GM23338 (cell line): Measurements from ENCODE around the gene BEX1. TPM values are rescaled to one million over a fixed set of nuclear protein-coding genes. Genes with fewer than 3 reads are reported as not detected.
"Not testable (repeated sequence)": the region's sequence is repeated elsewhere in the genome, so short reads cannot be mapped to it uniquely, and the experiment has no call there.

Experiments used
- ATAC-seq: fragments of 200-7000 bp; cut with Tn5 transposase; 3 replicates; pipeline ENCODE4 v1.9.1; 2020
- DNase-seq: peaks from one replicate; pipeline ENCODE4 v3.0.0-alpha.2; 2015; ENCODE audit warnings: low spot score
- H2AFZ ChIP-seq: fragments of 200-600 bp; sonication (generic); 2 replicates; pipeline ENCODE4 v1.8.0; 2016; ENCODE audit warnings: antibody characterized with exemption, mild to moderate bottlenecking, moderate library complexity
- H3F3A ChIP-seq: fragments of 200-600 bp; sonication (generic); replicated peaks from 2 replicates; pipeline ENCODE4 v1.8.0; 2017; ENCODE audit warnings: antibody characterized with exemption, mixed run types, low read depth
- H3K27ac ChIP-seq: fragments of 200-600 bp; sonication (generic); 2 replicates; pipeline ENCODE4 v1.6.1; 2016; ENCODE audit warnings: low read depth
- H3K27me3 ChIP-seq: fragments of 200-600 bp; sonication (generic); 2 replicates; pipeline ENCODE4 v1.8.0; 2016; ENCODE audit warnings: mild to moderate bottlenecking, mixed run types, moderate library complexity; ENCODE audit not compliant: insufficient read depth
- H3K36me3 ChIP-seq: fragments of 200-600 bp; sonication (generic); 2 replicates; pipeline ENCODE4 v1.8.0; 2016; ENCODE audit warnings: mild to moderate bottlenecking; ENCODE audit not compliant: insufficient read depth
- H3K4me1 ChIP-seq: fragments of 200-600 bp; sonication (generic); 2 replicates; pipeline ENCODE4 v1.8.0; 2016; ENCODE audit warnings: mild to moderate bottlenecking, moderate library complexity; ENCODE audit not compliant: insufficient read depth
- H3K4me2 ChIP-seq: fragments of 200-600 bp; sonication (generic); 2 replicates; pipeline ENCODE4 v1.7.1; 2017; ENCODE audit warnings: mixed run types
- H3K4me3 ChIP-seq: fragments of 200-600 bp; sonication (generic); 2 replicates; pipeline ENCODE4 v1.6.1; 2016; ENCODE audit warnings: mixed run types
- H3K79me2 ChIP-seq: fragments of 200-600 bp; sonication (generic); replicated peaks from 2 replicates; pipeline ENCODE4 v1.8.0; 2017; ENCODE audit warnings: mild to moderate bottlenecking; ENCODE audit not compliant: insufficient read depth
- H3K9me2 ChIP-seq: fragments of 200-600 bp; sonication (generic); 2 replicates; pipeline ENCODE4 v1.8.0; 2017; ENCODE audit not compliant: insufficient read depth
- H4K20me1 ChIP-seq: fragments of 200-600 bp; sonication (generic); replicated peaks from 2 replicates; pipeline ENCODE4 v1.8.0; 2017; ENCODE audit warnings: mild to moderate bottlenecking; ENCODE audit not compliant: insufficient read depth
- H3K27ac Mint-ChIP-seq: 2 replicates; pipeline ENCODE4 v1.8.0; 2020; ENCODE audit warnings: inconsistent platforms, mild to moderate bottlenecking, moderate library complexity, mixed read lengths
- H3K27me3 Mint-ChIP-seq: 3 replicates; pipeline ENCODE4 v1.8.0; 2022; ENCODE audit warnings: low read depth, mild to moderate bottlenecking, moderate library complexity, mixed read lengths, inconsistent platforms; ENCODE audit not compliant: insufficient read depth, poor library complexity
- H3K36me3 Mint-ChIP-seq: 3 replicates; pipeline ENCODE4 v1.8.0; 2021; ENCODE audit warnings: low read depth, mild to moderate bottlenecking, inconsistent platforms, moderate library complexity, mixed read lengths
- H3K4me1 Mint-ChIP-seq: 3 replicates; pipeline ENCODE4 v1.8.0; 2020; ENCODE audit warnings: mild to moderate bottlenecking, inconsistent platforms, mixed read lengths
- H3K4me3 Mint-ChIP-seq: 3 replicates; pipeline ENCODE4 v1.8.0; 2021; ENCODE audit warnings: moderate library complexity, mild to moderate bottlenecking, inconsistent platforms, mixed read lengths
- H3K9me3 Mint-ChIP-seq: 3 replicates; pipeline ENCODE4 v1.8.0; 2020; ENCODE audit warnings: moderate library complexity, mild to moderate bottlenecking, inconsistent platforms, mixed read lengths
- CREB1 ChIP-seq: fragments of 250-450 bp; sonication (Bioruptor Pico); IDR thresholded peaks from 2 replicates; pipeline ENCODE4 v1.5.0; 2020; ENCODE audit warnings: low read depth, mild to moderate bottlenecking, moderate library complexity
- CTCF ChIP-seq, 2 experiments: fragments of 200-600 bp in 1 of 2; sonication (generic) in 1 of 2; conservative IDR thresholded peaks; 2 replicates each; pipeline versions ENCODE4 v1.5.1 to v1.6.1; 2016 to 2017; ENCODE audit warnings: antibody characterized with exemption in 2 of 2, low read depth in 2 of 2, mild to moderate bottlenecking in 2 of 2, moderate library complexity in 1 of 2
- ETS1 ChIP-seq: IDR thresholded peaks from 2 replicates; pipeline ENCODE4 v1.6.1; 2016; ENCODE audit warnings: antibody characterized with exemption
- JUNB ChIP-seq: IDR thresholded peaks from one replicate; pipeline ENCODE4 v1.6.1; 2016; ENCODE audit warnings: antibody characterized with exemption; ENCODE audit not compliant: unreplicated experiment
- NANOG ChIP-seq: IDR thresholded peaks from 2 replicates; pipeline ENCODE4 v1.6.1; 2016; ENCODE audit warnings: antibody characterized with exemption, borderline replicate concordance
- POLR2AphosphoS5 ChIP-seq: IDR thresholded peaks from 2 replicates; pipeline ENCODE4 v1.6.1; 2016; ENCODE audit warnings: antibody characterized with exemption, low read depth
- REST ChIP-seq: IDR thresholded peaks from one replicate; pipeline ENCODE4 v1.6.1; 2018; ENCODE audit warnings: antibody characterized with exemption; ENCODE audit not compliant: unreplicated experiment
- ZNF114 ChIP-seq: fragments of 250-450 bp; sonication (Bioruptor Pico); IDR thresholded peaks from 2 replicates; pipeline ENCODE4 v1.5.0; 2020; ENCODE audit warnings: mild to moderate bottlenecking, moderate library complexity
- polyA plus RNA-seq: library from polyadenylated mRNA; unstranded; fragments of >200 nt; fragmentation: Nextera tagmentation; extraction: Ambion mirVana; gene quantifications from 2 replicates; pipeline ENCODE4 v1.2.1, GENCODE V29; 2016
- total RNA-seq: library from RNA; depleted of rRNA; stranded (reverse); fragments of >200 nt; shearing (Covaris generic); gene quantifications from 2 replicates; pipeline ENCODE4 v1.2.3, GENCODE V29; 2014

The BEX1 gene
- total and polyA plus RNA-seq, 2 experiments from 2014 or later = 52.9 to 142 TPM

- not testable (repeated sequence) for H3K79me2 ChIP-seq, H3K36me3 ChIP-seq, H3F3A ChIP-seq, H3K27ac Mint-ChIP-seq, H4K20me1 ChIP-seq, H3K27me3 ChIP-seq, DNase-seq, H3K4me1 ChIP-seq, H3K4me3 ChIP-seq, H3K36me3 Mint-ChIP-seq, ATAC-seq, H3K4me3 Mint-ChIP-seq, H3K27me3 Mint-ChIP-seq, H3K9me2 ChIP-seq, H3K27ac ChIP-seq, H3K4me2 ChIP-seq, H2AFZ ChIP-seq
- Mint-ChIP-seq H3K9me3 (peaks cover 19% of the 10 kb centered on the region), H3K4me1 (peaks cover 10% of the 10 kb centered on the region)
These were observed 40.4 kb upstream of the BEX1 start for GRCh38 chrX:103104370-103104769.

GRCh38 chrX:103103866-103104265, 39.9 kb upstream of the BEX1 start:
- H3F3A ChIP-seq, H3K27me3 ChIP-seq, H3K4me2 ChIP-seq, H3K27me3 Mint-ChIP-seq, H3K36me3 Mint-ChIP-seq, H3K36me3 ChIP-seq, H3K9me2 ChIP-seq, H3K4me1 ChIP-seq, ATAC-seq, DNase-seq, H3K4me3 Mint-ChIP-seq, H3K4me3 ChIP-seq, H3K27ac Mint-ChIP-seq, H4K20me1 ChIP-seq, H3K27ac ChIP-seq, H2AFZ ChIP-seq, H3K79me2 ChIP-seq: not testable (repeated sequence)
- peaks cover 14% of the 10 kb centered on the region; the same call in 2 of the 3 replicates for H3K9me3 Mint-ChIP-seq
- H3K4me1 Mint-ChIP-seq = peaks cover 15% of the 10 kb centered on the region

GRCh38 chrX:103101299-103102042, 37.5 kb upstream of the BEX1 start:
- Histone ChIP-seq H3K27ac (no peak overlapping the region), H3K27me3 (no peaks in the 10 kb centered on the region), H3K4me1 (no peaks in the 10 kb centered on the region), H2AFZ (no peak overlapping the region), H3K79me2 (no peaks in the 10 kb centered on the region), H3K4me3 (no peak overlapping the region), H3F3A (no peaks in the 10 kb centered on the region), H3K9me2 (no peaks in the 10 kb centered on the region), H3K4me2 (no peak overlapping the region), H3K36me3 (no peaks in the 10 kb centered on the region), H4K20me1 (no peaks in the 10 kb centered on the region)
- DNase-seq (peak; percentile 3), ATAC-seq (peak; percentile 28; the same call in 1 of the 3 replicates)
- no peak overlapping the region for H3K27ac Mint-ChIP-seq
- H3K4me3 Mint-ChIP-seq = no peak overlapping the region
- H3K27me3 Mint-ChIP-seq = no peaks in the 10 kb centered on the region
- H3K36me3 Mint-ChIP-seq = no peaks in the 10 kb centered on the region
- peaks cover 5% of the 10 kb centered on the region; the same call in 2 of the 3 replicates for H3K9me3 Mint-ChIP-seq
- peaks cover 21% of the 10 kb centered on the region for H3K4me1 Mint-ChIP-seq
- no peak for TF ChIP-seq ETS1
- no peak for TF ChIP-seq CREB1 (CRISPR knock-in tag)
- no peak for TF ChIP-seq ZNF114 (CRISPR knock-in tag)
- no peak for TF ChIP-seq NANOG
- TF ChIP-seq REST = no peak
- no peak for TF ChIP-seq CTCF (conservative IDR thresholded peaks at IDR 0.05; ENCODE audit: low read depth in 2 of 2)
- TF ChIP-seq POLR2AphosphoS5 = no peak
- no peak for TF ChIP-seq JUNB
